ENCODE measurements around the gene POLR1B. TPM values are rescaled to one million over a fixed set of nuclear protein-coding genes. Genes with fewer than 3 reads are reported as not detected.

Gene POLR1B
- total and polyA plus RNA-seq, 2 of the 13 experiments (the other 11 are each of a cell fraction or from before 2014, with no cell fraction given), result 18.3 to 46.0 TPM

- peak; percentile 89; the same call in 1 of the 2 replicates for TF ChIP-seq SIN3A (IDR thresholded peaks at IDR 0.05; ENCODE audit: borderline replicate concordance, low read depth, low read length)
- peak; percentile 20; the same call in 1 of the 2 replicates for TF ChIP-seq ZSCAN25 (CRISPR knock-in tag; IDR thresholded peaks at IDR 0.05)
- no peak for TF ChIP-seq ZNF780A (CRISPR knock-in tag; IDR thresholded peaks at IDR 0.05)
- peak; percentile 81; the same call in 1 of the 2 replicates for TF ChIP-seq ZNF557 (CRISPR knock-in tag; IDR thresholded peaks at IDR 0.05)
- TF ChIP-seq AHR (CRISPR knock-in tag; IDR thresholded peaks at IDR 0.05), result peak; percentile 64
- TF ChIP-seq, protein P1, sequence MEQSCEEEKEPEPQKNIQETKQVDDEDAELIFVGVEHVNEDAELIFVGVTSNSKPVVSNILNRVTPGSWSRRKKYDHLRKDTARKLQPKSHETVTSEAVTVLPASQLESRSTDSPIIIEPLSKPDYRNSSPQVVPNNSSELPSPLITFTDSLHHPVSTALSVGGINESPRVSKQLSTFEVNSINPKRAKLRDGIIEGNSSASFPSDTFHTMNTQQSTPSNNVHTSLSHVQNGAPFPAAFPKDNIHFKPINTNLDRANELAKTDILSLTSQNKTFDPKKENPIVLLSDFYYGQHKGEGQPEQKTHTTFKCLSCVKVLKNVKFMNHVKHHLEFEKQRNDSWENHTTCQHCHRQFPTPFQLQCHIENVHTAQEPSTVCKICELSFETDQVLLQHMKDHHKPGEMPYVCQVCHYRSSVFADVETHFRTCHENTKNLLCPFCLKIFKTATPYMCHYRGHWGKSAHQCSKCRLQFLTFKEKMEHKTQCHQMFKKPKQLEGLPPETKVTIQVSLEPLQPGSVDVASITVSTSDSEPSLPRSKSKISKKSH (CRISPR knock-in tag; IDR thresholded peaks at IDR 0.05; ENCODE audit: borderline replicate concordance), result peak; percentile 91
- TF ChIP-seq, protein P2, sequence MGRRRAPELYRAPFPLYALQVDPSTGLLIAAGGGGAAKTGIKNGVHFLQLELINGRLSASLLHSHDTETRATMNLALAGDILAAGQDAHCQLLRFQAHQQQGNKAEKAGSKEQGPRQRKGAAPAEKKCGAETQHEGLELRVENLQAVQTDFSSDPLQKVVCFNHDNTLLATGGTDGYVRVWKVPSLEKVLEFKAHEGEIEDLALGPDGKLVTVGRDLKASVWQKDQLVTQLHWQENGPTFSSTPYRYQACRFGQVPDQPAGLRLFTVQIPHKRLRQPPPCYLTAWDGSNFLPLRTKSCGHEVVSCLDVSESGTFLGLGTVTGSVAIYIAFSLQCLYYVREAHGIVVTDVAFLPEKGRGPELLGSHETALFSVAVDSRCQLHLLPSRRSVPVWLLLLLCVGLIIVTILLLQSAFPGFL (CRISPR knock-in tag; IDR thresholded peaks at IDR 0.05), result no peak
- peak; percentile 100 for TF ChIP-seq ZBTB25 (CRISPR knock-in tag; IDR thresholded peaks at IDR 0.05)
- TF ChIP-seq, protein P3, sequence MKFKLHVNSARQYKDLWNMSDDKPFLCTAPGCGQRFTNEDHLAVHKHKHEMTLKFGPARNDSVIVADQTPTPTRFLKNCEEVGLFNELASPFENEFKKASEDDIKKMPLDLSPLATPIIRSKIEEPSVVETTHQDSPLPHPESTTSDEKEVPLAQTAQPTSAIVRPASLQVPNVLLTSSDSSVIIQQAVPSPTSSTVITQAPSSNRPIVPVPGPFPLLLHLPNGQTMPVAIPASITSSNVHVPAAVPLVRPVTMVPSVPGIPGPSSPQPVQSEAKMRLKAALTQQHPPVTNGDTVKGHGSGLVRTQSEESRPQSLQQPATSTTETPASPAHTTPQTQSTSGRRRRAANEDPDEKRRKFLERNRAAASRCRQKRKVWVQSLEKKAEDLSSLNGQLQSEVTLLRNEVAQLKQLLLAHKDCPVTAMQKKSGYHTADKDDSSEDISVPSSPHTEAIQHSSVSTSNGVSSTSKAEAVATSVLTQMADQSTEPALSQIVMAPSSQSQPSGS (CRISPR knock-in tag; IDR thresholded peaks at IDR 0.05), result peak; percentile 91
- peak; percentile 93; the same call in 1 of the 2 replicates for TF ChIP-seq ZNF850 (CRISPR knock-in tag; conservative IDR thresholded peaks at IDR 0.05)
- peak; percentile 86 for TF ChIP-seq ZNF225 (CRISPR knock-in tag; IDR thresholded peaks at IDR 0.05)
- peak; percentile 33 for TF ChIP-seq SKIL (CRISPR knock-in tag; IDR thresholded peaks at IDR 0.05; ENCODE audit: borderline replicate concordance)
- no peak for TF ChIP-seq NPAS2 (CRISPR knock-in tag; IDR thresholded peaks at IDR 0.05; ENCODE audit: borderline replicate concordance)
- peak; percentile 13; the same call in 1 of the 2 replicates for TF ChIP-seq SOX13 (IDR thresholded peaks at IDR 0.05)
- TF ChIP-seq SOX13 (CRISPR knock-in tag; conservative IDR thresholded peaks at IDR 0.05 in 1 of 2, IDR thresholded peaks at IDR 0.05 in 1 of 2), result peak in 1 of 2 experiments; percentile 51; a peak in 3 of 4 replicates
- TF ChIP-seq, protein P4, sequence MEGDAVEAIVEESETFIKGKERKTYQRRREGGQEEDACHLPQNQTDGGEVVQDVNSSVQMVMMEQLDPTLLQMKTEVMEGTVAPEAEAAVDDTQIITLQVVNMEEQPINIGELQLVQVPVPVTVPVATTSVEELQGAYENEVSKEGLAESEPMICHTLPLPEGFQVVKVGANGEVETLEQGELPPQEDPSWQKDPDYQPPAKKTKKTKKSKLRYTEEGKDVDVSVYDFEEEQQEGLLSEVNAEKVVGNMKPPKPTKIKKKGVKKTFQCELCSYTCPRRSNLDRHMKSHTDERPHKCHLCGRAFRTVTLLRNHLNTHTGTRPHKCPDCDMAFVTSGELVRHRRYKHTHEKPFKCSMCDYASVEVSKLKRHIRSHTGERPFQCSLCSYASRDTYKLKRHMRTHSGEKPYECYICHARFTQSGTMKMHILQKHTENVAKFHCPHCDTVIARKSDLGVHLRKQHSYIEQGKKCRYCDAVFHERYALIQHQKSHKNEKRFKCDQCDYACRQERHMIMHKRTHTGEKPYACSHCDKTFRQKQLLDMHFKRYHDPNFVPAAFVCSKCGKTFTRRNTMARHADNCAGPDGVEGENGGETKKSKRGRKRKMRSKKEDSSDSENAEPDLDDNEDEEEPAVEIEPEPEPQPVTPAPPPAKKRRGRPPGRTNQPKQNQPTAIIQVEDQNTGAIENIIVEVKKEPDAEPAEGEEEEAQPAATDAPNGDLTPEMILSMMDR (CRISPR knock-in tag; IDR thresholded peaks at IDR 0.05), result peak; percentile 60
- TF ChIP-seq CSRNP1 (CRISPR knock-in tag; IDR thresholded peaks at IDR 0.05), result peak; percentile 86
Measured at GRCh38 chr2:112584134-112584890, 42.0 kb downstream of the POLR1B start, which contains the start of gene CHCHD5 (continued).

Data from HepG2 (cell line).